H9 (cell line): Measurements from ENCODE around the gene ZNF57. TPM values are rescaled to one million over a fixed set of nuclear protein-coding genes. Genes with fewer than 3 reads are reported as not detected.

ENCODE experiments used
- DNase-seq: peaks from one replicate; pipeline ENCODE4 v3.0.0-alpha.2; 2017
- H2AFZ ChIP-seq: one replicate; pipeline ENCODE4 v1.6.1; 2013; ENCODE audit warnings: mild to moderate bottlenecking, low read length, control low read depth, moderate library complexity
- H2AK5ac ChIP-seq: 2 replicates; pipeline ENCODE4 v1.6.1; 2013; ENCODE audit warnings: low read length, control low read depth, mixed read lengths; ENCODE audit not compliant: insufficient read length
- H2BK120ac ChIP-seq: one replicate; pipeline ENCODE4 v1.6.1; 2013; ENCODE audit warnings: low read depth, mild to moderate bottlenecking, low read length, control low read depth, inconsistent platforms; ENCODE audit not compliant: poor library complexity, severe bottlenecking
- H2BK12ac ChIP-seq: 2 replicates; pipeline ENCODE4 v1.6.1; 2013; ENCODE audit warnings: low read length, control low read depth, mixed read lengths, low read depth; ENCODE audit not compliant: insufficient read length
- H2BK15ac ChIP-seq: 2 replicates; pipeline ENCODE4 v1.6.1; 2013; ENCODE audit warnings: low read depth, low read length, control low read depth
- H2BK20ac ChIP-seq: one replicate; pipeline ENCODE4 v1.6.1; 2013; ENCODE audit warnings: low read depth, mild to moderate bottlenecking, low read length, control low read depth, inconsistent platforms; ENCODE audit not compliant: poor library complexity, severe bottlenecking
- H2BK5ac ChIP-seq: 2 replicates; pipeline ENCODE4 v1.6.1; 2013; ENCODE audit warnings: low read length, control low read depth, mixed read lengths; ENCODE audit not compliant: insufficient read length
- H3K14ac ChIP-seq: 2 replicates; pipeline ENCODE4 v1.6.1; 2013; ENCODE audit warnings: low read length, control low read depth; ENCODE audit not compliant: insufficient read depth
- H3K18ac ChIP-seq: 2 replicates; pipeline ENCODE4 v1.6.1; 2013; ENCODE audit warnings: low read depth, mild to moderate bottlenecking, mixed read lengths, low read length, control low read depth; ENCODE audit not compliant: insufficient read length
- H3K23ac ChIP-seq: 2 replicates; pipeline ENCODE4 v1.6.1; 2013; ENCODE audit warnings: low read length, control low read depth, mixed read lengths, low read depth; ENCODE audit not compliant: insufficient read length
- H3K23me2 ChIP-seq: 2 replicates; pipeline ENCODE4 v1.6.1; 2013; ENCODE audit warnings: low read depth, mild to moderate bottlenecking, mixed read lengths, low read length, control low read depth; ENCODE audit not compliant: insufficient read length, poor library complexity, severe bottlenecking
- H3K27ac ChIP-seq: 2 replicates; pipeline ENCODE4 v1.5.1; 2013; ENCODE audit warnings: low read length, control low read depth, mixed read lengths, low read depth; ENCODE audit not compliant: insufficient read length
- H3K27me3 ChIP-seq: 2 replicates; pipeline ENCODE4 v1.6.1; 2013; ENCODE audit warnings: low read length, control low read depth, inconsistent platforms; ENCODE audit not compliant: insufficient read depth
- H3K4ac ChIP-seq: 2 replicates; pipeline ENCODE4 v1.6.1; 2013; ENCODE audit warnings: low read depth, mild to moderate bottlenecking, control low read depth, inconsistent platforms, low read length, moderate library complexity
- H3K4me1 ChIP-seq: 2 replicates; pipeline ENCODE4 v1.6.1; 2013; ENCODE audit warnings: low read length, control low read depth, inconsistent platforms; ENCODE audit not compliant: insufficient read depth
- H3K4me2 ChIP-seq: 2 replicates; pipeline ENCODE4 v1.6.1; 2013; ENCODE audit warnings: low read length, control low read depth, mixed read lengths; ENCODE audit not compliant: insufficient read length, insufficient read depth
- H3K56ac ChIP-seq: 2 replicates; pipeline ENCODE4 v1.6.1; 2013; ENCODE audit warnings: low read depth, mild to moderate bottlenecking, mixed read lengths, low read length, control low read depth; ENCODE audit not compliant: insufficient read length
- H3K79me1 ChIP-seq: 2 replicates; pipeline ENCODE4 v1.6.1; 2013; ENCODE audit warnings: low read depth, mild to moderate bottlenecking, moderate library complexity, low read length, control low read depth, inconsistent platforms; ENCODE audit not compliant: insufficient read depth, poor library complexity, severe bottlenecking
- H3K79me2 ChIP-seq: 2 replicates; pipeline ENCODE4 v1.6.1; 2013; ENCODE audit warnings: low read length, control low read depth, inconsistent platforms; ENCODE audit not compliant: insufficient read depth
- H3K9ac ChIP-seq: 2 replicates; pipeline ENCODE4 v1.6.1; 2013; ENCODE audit warnings: low read length, control low read depth, mixed read lengths; ENCODE audit not compliant: insufficient read length; ENCODE audit errors: extremely low read depth
- H3K9me3 ChIP-seq: one replicate; pipeline ENCODE4 v1.6.1; 2013; ENCODE audit warnings: low read depth, low read length, inconsistent platforms; ENCODE audit not compliant: control insufficient read depth
- H3T11ph ChIP-seq: one replicate; pipeline ENCODE4 v1.6.1; 2013; ENCODE audit warnings: mild to moderate bottlenecking, low read length, control low read depth, inconsistent platforms
- H4K20me1 ChIP-seq: one replicate; pipeline ENCODE4 v1.6.1; 2013; ENCODE audit not compliant: control insufficient read depth, insufficient read length, insufficient read depth
- H4K5ac ChIP-seq: 2 replicates; pipeline ENCODE4 v1.6.1; 2013; ENCODE audit warnings: low read depth, mild to moderate bottlenecking, mixed read lengths, low read length, control low read depth; ENCODE audit not compliant: insufficient read length
- H4K8ac ChIP-seq: replicated peaks from 2 replicates; pipeline ENCODE4 v1.6.1; 2013; ENCODE audit warnings: low read length, control low read depth, mixed read lengths, low read depth; ENCODE audit not compliant: insufficient read length
- H4K91ac ChIP-seq: 2 replicates; pipeline ENCODE4 v1.6.1; 2013; ENCODE audit warnings: low read depth, mild to moderate bottlenecking, moderate library complexity, mixed read lengths, low read length, control low read depth; ENCODE audit not compliant: insufficient read length
- H3K27ac Mint-ChIP-seq, 3 experiments: 2 replicates in 2 of 3; 3 replicates in 1 of 3; pipeline ENCODE4 v1.8.0; 2020 to 2021; ENCODE audit warnings: mixed read lengths in 3 of 3, mild to moderate bottlenecking in 1 of 3, moderate library complexity in 1 of 3
- H3K27me3 Mint-ChIP-seq: 2 replicates; pipeline ENCODE4 v1.8.0; 2021; ENCODE audit warnings: low read depth, mild to moderate bottlenecking, moderate library complexity, mixed read lengths
- H3K36me3 Mint-ChIP-seq, 3 experiments: 2 replicates in 2 of 3; 3 replicates in 1 of 3; pipeline ENCODE4 v1.8.0; 2020 to 2021; ENCODE audit warnings: low read depth in 3 of 3, mixed read lengths in 3 of 3; ENCODE audit not compliant: insufficient read depth in 1 of 3
- H3K4me1 Mint-ChIP-seq, 2 experiments: 2 replicates each; pipeline ENCODE4 v1.8.0; 2020; ENCODE audit warnings: mixed read lengths in 2 of 2
- H3K4me3 Mint-ChIP-seq, 2 experiments: 2 replicates in 1 of 2; 3 replicates in 1 of 2; pipeline ENCODE4 v1.8.0; 2020 to 2021; ENCODE audit warnings: mild to moderate bottlenecking in 2 of 2, mixed read lengths in 2 of 2, moderate library complexity in 1 of 2
- H3K9me3 Mint-ChIP-seq, 2 experiments: 2 replicates in 1 of 2; 3 replicates in 1 of 2; pipeline ENCODE4 v1.8.0; 2020; ENCODE audit warnings: mild to moderate bottlenecking in 2 of 2, mixed read lengths in 2 of 2, moderate library complexity in 1 of 2
- CTCF ChIP-seq: fragments of 200-600 bp; sonication (generic); conservative IDR thresholded peaks from 3 replicates; pipeline ENCODE4 v1.8.0; 2021; ENCODE audit warnings: antibody characterized with exemption, mild to moderate bottlenecking
- whole genome bisulfite sequencing: extraction: QIAGEN DNeasy Blood & Tissue Kit; methylation state at CpG from one replicate; pipeline ENCODE4 v1.1.7; 2013; ENCODE audit warnings: missing lambda C conversion rate, low lambda C conversion rate, mixed read lengths; ENCODE audit not compliant: insufficient read length; ENCODE audit errors: extremely low coverage; 5-methylcytosine and 5-hydroxymethylcytosine counted together
- total RNA-seq: library from RNA; stranded (reverse); gene quantifications from 2 replicates; pipeline ENCODE4 v1.2.1, GENCODE V29; 2021

The ZNF57 gene
- total RNA-seq, 1 experiment from 2014 or later, result 7.8 TPM

DNA sequence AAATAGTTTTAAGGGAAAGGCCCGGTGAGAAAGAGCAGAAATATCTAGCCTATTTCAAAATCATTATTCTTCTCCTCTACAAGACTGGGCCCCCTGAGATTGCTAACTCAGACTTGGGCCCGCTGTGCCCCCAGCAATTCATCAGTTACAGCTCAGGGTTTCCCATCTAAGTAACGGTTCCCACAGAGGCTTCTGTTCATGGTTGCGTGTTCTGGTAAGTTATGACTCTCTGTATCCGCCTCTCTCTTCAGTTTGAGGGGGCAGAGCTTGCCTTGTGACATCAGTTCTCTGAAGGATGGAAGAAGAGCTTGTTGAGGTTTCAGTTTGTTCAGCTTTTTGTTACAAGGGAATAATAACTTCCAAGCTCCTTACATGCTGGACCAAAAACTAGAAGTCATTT, 11.6 kb downstream of the ZNF57 start:
- Histone ChIP-seq H3T11ph (no peak overlapping the region), H3K9me3 (peaks cover 6% of the 10 kb centered on the region), H3K18ac (no peak overlapping the region), H3K4me1 (no peaks in the 10 kb centered on the region), H3K27ac (no peak overlapping the region), H4K91ac (no peak overlapping the region), H3K23ac (no peak overlapping the region), H3K56ac (no peak overlapping the region), H2BK5ac (no peak overlapping the region), H3K14ac (no peak overlapping the region), H2AK5ac (no peak overlapping the region), H4K8ac (no peak overlapping the region), H4K5ac (no peak overlapping the region), H3K9ac (no peak overlapping the region), H4K20me1 (no peaks in the 10 kb centered on the region), H2BK15ac (no peak overlapping the region), H3K79me2 (no peaks in the 10 kb centered on the region; the same call in 1 of the 2 replicates), H2BK12ac (no peak overlapping the region), H3K23me2 (no peaks in the 10 kb centered on the region), H2BK20ac (no peak overlapping the region), H2AFZ (no peak overlapping the region), H3K27me3 (no peaks in the 10 kb centered on the region), H3K4me2 (no peak overlapping the region), H2BK120ac (no peak overlapping the region), H3K4ac (no peak overlapping the region), H3K79me1 (peaks cover 5% of the 10 kb centered on the region)
- Mint-ChIP-seq H3K4me3 (no peak overlapping the region), H3K9me3 (peaks cover 21 to 58% of the 10 kb centered on the region in 2 experiments), H3K36me3 (peaks cover 49 to 64% (median 55%) of the 10 kb centered on the region in 3 experiments), H3K27me3 (no peaks in the 10 kb centered on the region; the same call in 1 of the 2 replicates), H3K27ac (no peak overlapping the region), H3K4me1 (no peaks in the 10 kb centered on the region)
- TF ChIP-seq CTCF, result no peak
- no peak for DNase-seq
- WGBS, result no CpG with 5 or more reads among the region's 5 CpGs
